Activated CD8-positive, alpha-beta T cell treated with anti-CD3 and anti-CD28 coated beads for 36 hours (primary cell): ENCODE results near the gene RALGAPA1. TPM values are rescaled to one million over a fixed set of nuclear protein-coding genes. Genes with fewer than 3 reads are reported as not detected.
"Not testable (repeated sequence)": the region's sequence is repeated elsewhere in the genome, so short reads cannot be mapped to it uniquely, and the experiment has no call there.

Source experiments
- ATAC-seq: fragments of 200-7000 bp; cut with Tn5 transposase; one replicate; pipeline ENCODE4 v1.10.0; 2021; ENCODE audit warnings: mild to moderate bottlenecking, moderate library complexity
- CTCF ChIA-PET: fragments of 350-600 bp; sonication (Branson Sonifier 250); formaldehyde crosslinking; loops from one replicate; lab custom pipeline; 2021; ENCODE audit warnings: antibody characterized with exemption; lab: Charles Lee
- POLR2A ChIA-PET: fragments of 350-600 bp; sonication (Branson Sonifier 250); formaldehyde crosslinking; loops from one replicate; lab custom pipeline; 2021; ENCODE audit warnings: antibody characterized with exemption; lab: Charles Lee
- DNase-seq: peaks from one replicate; pipeline ENCODE4 v3.0.0-alpha.2; 2020
- H3K27ac Mint-ChIP-seq: one replicate; pipeline ENCODE4 v1.8.0; 2021; ENCODE audit warnings: mild to moderate bottlenecking, mixed read lengths
- H3K27me3 Mint-ChIP-seq: one replicate; pipeline ENCODE4 v1.8.0; 2021; ENCODE audit warnings: mixed read lengths
- H3K36me3 Mint-ChIP-seq: one replicate; pipeline ENCODE4 v1.8.0; 2021; ENCODE audit warnings: low read depth, mixed read lengths
- H3K4me1 Mint-ChIP-seq: one replicate; pipeline ENCODE4 v1.8.0; 2021; ENCODE audit warnings: low read depth, mixed read lengths
- H3K4me3 Mint-ChIP-seq: one replicate; pipeline ENCODE4 v1.8.0; 2021; ENCODE audit warnings: mild to moderate bottlenecking, moderate library complexity, mixed read lengths
- H3K9me3 Mint-ChIP-seq: one replicate; pipeline ENCODE4 v1.8.0; 2021; ENCODE audit warnings: mixed read lengths
- CTCF ChIP-seq: fragments of 200-600 bp; IDR thresholded peaks from one replicate; pipeline ENCODE4 v1.8.0; 2022; ENCODE audit warnings: antibody characterized with exemption, mild to moderate bottlenecking
- intact Hi-C: fragments of 100-400 bp; cut with micrococcal nuclease; formaldehyde crosslinking; loops from one replicate; pipeline ENCODE4 v1.10.0; 2022
- total RNA-seq, 2 experiments: library from RNA; stranded (reverse); gene quantifications; one replicate each; pipeline ENCODE4 v1.2.3, GENCODE V29; 2021

RALGAPA1 gene
- 10 to 100 TPM; 23.7 to 26.5 TPM for total RNA-seq

- not testable (repeated sequence) for H3K9me3 Mint-ChIP-seq, H3K27me3 Mint-ChIP-seq, H3K36me3 Mint-ChIP-seq
- peak within 1 kb of the TSS; percentile 99 for H3K4me3 Mint-ChIP-seq
- DNase-seq, result peak; percentile 95
- peak; percentile 98 for ATAC-seq
- intact Hi-C loops, result loop anchor here (10.0 kb wide), 1 partner anchor 64 kb away; no protein-coding TSS in a partner anchor
- ChIA-PET POLR2A (interaction anchor here (0.5 to 1.0 kb wide), 2 partner anchors 9 to 152 kb away, joined by 3 to 5 read pairs; no protein-coding TSS in a partner anchor), CTCF (interaction anchor here (0.6 to 1.5 kb wide), 4 partner anchors 10 to 332 kb away, joined by 3 to 7 read pairs (median 4); no protein-coding TSS in a partner anchor)
- H3K27ac Mint-ChIP-seq, result peak within 1 kb of the TSS; percentile 97
- peak; percentile 44 for TF ChIP-seq CTCF
- peaks cover 20% of the 10 kb centered on the region for H3K4me1 Mint-ChIP-seq
Measured at GRCh38 chr14:35808638-35809563, at the start of gene RALGAPA1. Gene RALGAPA1, minus strand, starts transcription at chr14:35809295. Its CDS starts 460 bp downstream, at chr14:35808835.

GRCh38 chr14:35858521-35859209 lies 49.6 kb upstream of the RALGAPA1 start:
- Mint-ChIP-seq H3K9me3 (no peaks in the 10 kb centered on the region), H3K36me3 (peaks cover 3% of the 10 kb centered on the region), H3K27me3 (no peaks in the 10 kb centered on the region), H3K27ac (no peak overlapping the region), H3K4me3 (no peak overlapping the region), H3K4me1 (no peaks in the 10 kb centered on the region)
- ATAC-seq (no peak), DNase-seq (no peak)
- no peak for TF ChIP-seq CTCF
- ChIA-PET POLR2A (interaction anchor here (1.2 kb wide), 1 partner anchor 131 kb away, joined by 3 read pairs; no protein-coding TSS in a partner anchor), CTCF (no interaction called here)
- intact Hi-C loops, result no loop called here

- H3K4me1 Mint-ChIP-seq, result no peaks in the 10 kb centered on the region
- peaks cover 14% of the 10 kb centered on the region for H3K36me3 Mint-ChIP-seq
- DNase-seq (no peak), ATAC-seq (no peak)
- CTCF ChIA-PET, result interaction anchor here (2.3 kb wide), 1 partner anchor 213 kb away, joined by 10 read pairs; no protein-coding TSS in a partner anchor
- no peak for TF ChIP-seq CTCF
- no peak overlapping the region for H3K4me3 Mint-ChIP-seq
- intact Hi-C loops, result no loop called here
- peaks cover 3% of the 10 kb centered on the region for H3K9me3 Mint-ChIP-seq
- H3K27ac Mint-ChIP-seq, result no peak overlapping the region
- H3K27me3 Mint-ChIP-seq, result no peaks in the 10 kb centered on the region
- POLR2A ChIA-PET, result no interaction called here
Measured at GRCh38 chr14:35855876-35856481, 46.9 kb upstream of the RALGAPA1 start.

GRCh38 chr14:35854696-35855270 lies 45.7 kb upstream of the RALGAPA1 start:
- Mint-ChIP-seq H3K9me3 (peaks cover 3% of the 10 kb centered on the region), H3K27ac (no peak overlapping the region), H3K4me1 (no peaks in the 10 kb centered on the region), H3K4me3 (no peak overlapping the region), H3K27me3 (no peaks in the 10 kb centered on the region), H3K36me3 (peaks cover 20% of the 10 kb centered on the region)
- ChIA-PET POLR2A (no interaction called here), CTCF (interaction anchor here (0.9 to 2.3 kb wide), 3 partner anchors 11 to 215 kb away, joined by 3 to 10 read pairs (median 6); no protein-coding TSS in a partner anchor)
- intact Hi-C loops, result no loop called here
- DNase-seq (no peak), ATAC-seq (no peak)
- no peak for TF ChIP-seq CTCF
